DOHH2 (cell line): ENCODE data around the gene SLC12A7.

Source experiments
- H3F3A ChIP-seq: fragments of 200-600 bp; sonication (generic), shearing (Covaris generic); 2 replicates; pipeline ENCODE4 v1.6.0; 2016; ENCODE audit warnings: antibody characterized with exemption, mild to moderate bottlenecking; ENCODE audit not compliant: control insufficient read depth, insufficient read depth
- H3K27ac ChIP-seq: fragments of 200-600 bp; sonication (generic); 2 replicates; pipeline ENCODE4 v1.5.1; 2014; ENCODE audit warnings: low read depth, mild to moderate bottlenecking, low read length, moderate library complexity
- H3K27me3 ChIP-seq: fragments of 200-600 bp; sonication (generic); 2 replicates; pipeline ENCODE4 v1.6.1; 2014; ENCODE audit warnings: mild to moderate bottlenecking, low read length, mixed read lengths; ENCODE audit not compliant: control insufficient read depth
- H3K36me3 ChIP-seq: fragments of 200-600 bp; sonication (generic); 2 replicates; pipeline ENCODE4 v1.6.1; 2014; ENCODE audit warnings: mild to moderate bottlenecking, low read length, moderate library complexity, mixed read lengths; ENCODE audit not compliant: control insufficient read depth
- H3K4me1 ChIP-seq: fragments of 200-600 bp; sonication (generic); 2 replicates; pipeline ENCODE4 v1.6.1; 2014; ENCODE audit warnings: mild to moderate bottlenecking, low read length, mixed read lengths; ENCODE audit not compliant: control insufficient read depth
- H3K4me2 ChIP-seq: fragments of 200-600 bp; sonication (generic); 2 replicates; pipeline ENCODE4 v1.6.0; 2014; ENCODE audit warnings: mild to moderate bottlenecking, low read length, moderate library complexity
- H3K4me3 ChIP-seq: fragments of 200-600 bp; sonication (generic); 2 replicates; pipeline ENCODE4 v1.5.1; 2014; ENCODE audit warnings: mild to moderate bottlenecking, low read length, mixed read lengths
- H3K79me2 ChIP-seq: fragments of 200-600 bp; sonication (generic); 2 replicates; pipeline ENCODE4 v1.6.1; 2014; ENCODE audit warnings: mild to moderate bottlenecking, low read length, mixed read lengths; ENCODE audit not compliant: control insufficient read depth
- H3K9me2 ChIP-seq: fragments of 200-600 bp; sonication (generic); replicated peaks from 2 replicates; pipeline ENCODE4 v1.6.1; 2014; ENCODE audit warnings: mild to moderate bottlenecking, low read length, mixed read lengths; ENCODE audit not compliant: control insufficient read depth
- H3K9me3 ChIP-seq: fragments of 200-600 bp; sonication (generic); 2 replicates; pipeline ENCODE4 v1.6.1; 2014; ENCODE audit warnings: antibody characterized with exemption, low read length, mixed read lengths; ENCODE audit not compliant: control insufficient read depth, insufficient read depth
- H4K20me1 ChIP-seq: fragments of 200-600 bp; sonication (generic); 2 replicates; pipeline ENCODE4 v1.6.0; 2014; ENCODE audit warnings: low read depth, mild to moderate bottlenecking, antibody characterized with exemption, low read length, moderate library complexity; ENCODE audit not compliant: control insufficient read depth, insufficient read depth
- CTCF ChIP-seq: fragments of 200-600 bp; sonication (generic); IDR thresholded peaks from one replicate; pipeline ENCODE4 v1.5.1; 2014; ENCODE audit warnings: antibody characterized with exemption, mild to moderate bottlenecking, low read depth, low read length; ENCODE audit not compliant: poor library complexity, severe bottlenecking
- EZH2phosphoT487 ChIP-seq: fragments of 200-600 bp; sonication (generic); IDR thresholded peaks from 2 replicates; pipeline ENCODE4 v1.6.1; 2017; ENCODE audit warnings: borderline replicate concordance, mild to moderate bottlenecking, antibody characterized with exemption, low read length, moderate library complexity, mixed read lengths

SLC12A7 gene

GRCh38 chr5:1016036-1016435, 95.8 kb downstream of the SLC12A7 start:
- no peak for TF ChIP-seq EZH2phosphoT487
- TF ChIP-seq CTCF: no peak
- Histone ChIP-seq H3K27me3 (no peaks in the 10 kb centered on the region), H3K9me3 (no peaks in the 10 kb centered on the region), H3K27ac (no peak overlapping the region), H3K4me2 (no peak overlapping the region), H3K4me3 (no peak overlapping the region), H4K20me1 (no peaks in the 10 kb centered on the region), H3K4me1 (no peaks in the 10 kb centered on the region), H3K79me2 (no peaks in the 10 kb centered on the region), H3K36me3 (no peaks in the 10 kb centered on the region), H3F3A (no peaks in the 10 kb centered on the region), H3K9me2 (no peaks in the 10 kb centered on the region)

GRCh38 chr5:1015507-1015906, 96.4 kb downstream of the SLC12A7 start:
- no peak overlapping the region for H3K27ac ChIP-seq
- no peaks in the 10 kb centered on the region for H3K4me1 ChIP-seq
- H3K27me3 ChIP-seq: no peaks in the 10 kb centered on the region
- H3K4me2 ChIP-seq: no peak overlapping the region
- H3K79me2 ChIP-seq: no peaks in the 10 kb centered on the region
- no peaks in the 10 kb centered on the region for H3K9me3 ChIP-seq
- no peaks in the 10 kb centered on the region for H3K9me2 ChIP-seq
- no peaks in the 10 kb centered on the region for H4K20me1 ChIP-seq
- TF ChIP-seq EZH2phosphoT487 (no peak), CTCF (no peak)
- H3K4me3 ChIP-seq: no peak overlapping the region
- H3K36me3 ChIP-seq: no peaks in the 10 kb centered on the region
- H3F3A ChIP-seq: no peaks in the 10 kb centered on the region

- no peaks in the 10 kb centered on the region for H3K4me1 ChIP-seq
- H3K36me3 ChIP-seq: no peaks in the 10 kb centered on the region
- peaks cover 2% of the 10 kb centered on the region; the same call in 1 of the 2 replicates for H3F3A ChIP-seq
- no peak overlapping the region for H3K4me3 ChIP-seq
- H3K9me3 ChIP-seq: no peaks in the 10 kb centered on the region
- H3K4me2 ChIP-seq: no peak overlapping the region
- H3K79me2 ChIP-seq: no peaks in the 10 kb centered on the region
- no peaks in the 10 kb centered on the region for H3K9me2 ChIP-seq
- H4K20me1 ChIP-seq: no peaks in the 10 kb centered on the region
- H3K27me3 ChIP-seq: no peaks in the 10 kb centered on the region
- no peak overlapping the region for H3K27ac ChIP-seq
- no peak for TF ChIP-seq CTCF
- TF ChIP-seq EZH2phosphoT487: no peak
These were observed 97.1 kb downstream of the SLC12A7 start for GRCh38 chr5:1014781-1015221.
